IMR-90 (cell line): Measurements from ENCODE around the gene ARNT2. TPM values are rescaled to one million over a fixed set of nuclear protein-coding genes. Genes with fewer than 3 reads are reported as not detected.

ENCODE experiments used
- ATAC-seq: fragments of 200-7000 bp; cut with Tn5 transposase; 2 replicates; pipeline ENCODE4 v1.9.1; 2020; ENCODE audit warnings: low read depth, mild to moderate bottlenecking, moderate library complexity
- BruUV-seq: library from RNA; stranded (reverse); fragments of 400-500 nt; replicated peaks from 2 replicates; lab custom pipeline; 2021; lab: Mats Ljungman, UMichigan
- CTCF ChIA-PET: fragments of 300-600 bp; formaldehyde crosslinking; extraction: SDS; loops from one replicate; lab custom pipeline; 2021; ENCODE audit warnings: antibody characterized with exemption; lab: Yijun Ruan, JAX
- POLR2A ChIA-PET: fragments of 300-600 bp; sonication (Branson Sonifier 250); formaldehyde crosslinking; loops from one replicate; lab custom pipeline; 2022; ENCODE audit warnings: antibody characterized with exemption; ENCODE audit not compliant: unreplicated experiment; lab: Charles Lee
- DNase-seq: peaks from one replicate; pipeline ENCODE4 v3.0.0; 2013
- H2AFZ ChIP-seq: replicated peaks from 2 replicates; pipeline ENCODE3; 2013; ENCODE audit warnings: low read length, mild to moderate bottlenecking; ENCODE audit not compliant: poor library complexity
- H2AK5ac ChIP-seq: 2 replicates; pipeline ENCODE4 v1.6.1; 2013; ENCODE audit warnings: low read depth, low read length, inconsistent platforms
- H2AK9ac ChIP-seq: replicated peaks from 2 replicates; pipeline ENCODE3; 2013; ENCODE audit warnings: mild to moderate bottlenecking, low read depth, low read length, moderate library complexity; ENCODE audit not compliant: poor library complexity
- H2BK120ac ChIP-seq: 2 replicates; pipeline ENCODE4 v1.6.1; 2013; ENCODE audit warnings: low read depth, low read length, inconsistent platforms
- H2BK15ac ChIP-seq: 3 replicates; pipeline ENCODE4 v1.6.1; 2013; ENCODE audit warnings: low read depth, low read length, inconsistent platforms
- H2BK20ac ChIP-seq: 2 replicates; pipeline ENCODE4 v1.6.1; 2013; ENCODE audit warnings: low read depth, mild to moderate bottlenecking, inconsistent platforms, low read length, moderate library complexity
- H2BK5ac ChIP-seq: 2 replicates; pipeline ENCODE4 v1.6.1; 2013; ENCODE audit warnings: mild to moderate bottlenecking, low read depth, low read length, inconsistent platforms; ENCODE audit not compliant: poor library complexity, severe bottlenecking
- H3K14ac ChIP-seq: replicated peaks from 2 replicates; pipeline ENCODE4 v1.6.1; 2013; ENCODE audit warnings: low read depth, low read length, inconsistent platforms
- H3K18ac ChIP-seq: 2 replicates; pipeline ENCODE4 v1.6.1; 2013; ENCODE audit warnings: low read depth, low read length, control low read depth
- H3K23ac ChIP-seq: 2 replicates; pipeline ENCODE4 v1.6.1; 2013; ENCODE audit warnings: low read depth, low read length, inconsistent platforms
- H3K27ac ChIP-seq: 2 replicates; pipeline ENCODE4 v1.5.1; 2013; ENCODE audit warnings: mild to moderate bottlenecking, control low read depth, low read length; ENCODE audit not compliant: insufficient read depth
- H3K27me3 ChIP-seq: 2 replicates; pipeline ENCODE4 v1.6.1; 2013; ENCODE audit warnings: low read length; ENCODE audit not compliant: control insufficient read depth, insufficient read depth
- H3K36me3 ChIP-seq: 2 replicates; pipeline ENCODE4 v1.6.1; 2013; ENCODE audit warnings: low read length, mixed read lengths; ENCODE audit not compliant: control insufficient read depth, insufficient read depth
- H3K4ac ChIP-seq: 2 replicates; pipeline ENCODE4 v1.6.1; 2013; ENCODE audit warnings: low read depth, low read length, inconsistent platforms
- H3K4me1 ChIP-seq: 2 replicates; pipeline ENCODE4 v1.6.1; 2013; ENCODE audit warnings: low read length, mixed read lengths; ENCODE audit not compliant: control insufficient read depth, insufficient read depth
- H3K4me2 ChIP-seq: 2 replicates; pipeline ENCODE4 v1.6.1; 2013; ENCODE audit warnings: low read depth, mild to moderate bottlenecking, control low read depth, low read length, moderate library complexity
- H3K4me3 ChIP-seq: 2 replicates; pipeline ENCODE4 v1.5.1; 2013; ENCODE audit warnings: low read depth, mild to moderate bottlenecking, control low read depth, low read length, moderate library complexity; ENCODE audit not compliant: insufficient read depth
- H3K56ac ChIP-seq: 2 replicates; pipeline ENCODE4 v1.6.1; 2013; ENCODE audit warnings: low read length, inconsistent platforms; ENCODE audit not compliant: insufficient read depth; ENCODE audit errors: extremely low read depth
- H3K79me1 ChIP-seq, 2 experiments: 2 replicates each; pipeline ENCODE4 v1.6.1; 2013; ENCODE audit warnings: low read length in 2 of 2, inconsistent platforms in 1 of 2, low read depth in 1 of 2
- H3K9ac ChIP-seq: 2 replicates; pipeline ENCODE4 v1.6.1; 2013; ENCODE audit warnings: low read depth, low read length, control low read depth
- H3K9me1 ChIP-seq: 2 replicates; pipeline ENCODE4 v1.6.1; 2013; ENCODE audit warnings: low read length, inconsistent platforms; ENCODE audit not compliant: insufficient read depth
- H3K9me3 ChIP-seq: 2 replicates; pipeline ENCODE4 v1.6.1; 2013; ENCODE audit warnings: low read length; ENCODE audit not compliant: control insufficient read depth, insufficient read depth
- H4K20me1 ChIP-seq: 2 replicates; pipeline ENCODE4 v1.6.1; 2013; ENCODE audit warnings: low read length, inconsistent platforms; ENCODE audit not compliant: insufficient read depth
- H4K5ac ChIP-seq: 2 replicates; pipeline ENCODE4 v1.6.1; 2013; ENCODE audit warnings: mild to moderate bottlenecking, low read depth, low read length, control low read depth
- H4K8ac ChIP-seq, 2 experiments: 2 replicates each; pipeline ENCODE4 v1.6.1; 2013; ENCODE audit warnings: low read depth in 2 of 2, low read length in 2 of 2, control low read depth in 1 of 2, inconsistent platforms in 1 of 2
- H4K91ac ChIP-seq: 2 replicates; pipeline ENCODE4 v1.6.1; 2013; ENCODE audit warnings: low read depth, low read length, inconsistent platforms; ENCODE audit not compliant: insufficient read depth
- FOS ChIP-seq: fragments of 150-350 bp; IDR thresholded peaks from 2 replicates; pipeline ENCODE4 v1.6.1; 2016; ENCODE audit warnings: low read depth, low read length
- RAD21 ChIP-seq: IDR thresholded peaks from 2 replicates; pipeline ENCODE4 v1.6.1; 2012; ENCODE audit warnings: low read length, improper control_type of control experiment
- RFX5 ChIP-seq: IDR thresholded peaks from 2 replicates; pipeline ENCODE4 v1.8.0; 2012; ENCODE audit warnings: low read depth, mild to moderate bottlenecking, low read length, moderate library complexity
- WGBS, 2 experiments: methylation state at CpG; one replicate each; pipeline versions ENCODE4 v1.1.5 to v1.1.7; 2013; ENCODE audit warnings: missing lambda C conversion rate in 2 of 2; ENCODE audit not compliant: insufficient read length in 1 of 2; ENCODE audit errors: extremely low coverage in 2 of 2; 5-methylcytosine and 5-hydroxymethylcytosine counted together
- dilution Hi-C: fragments of 300-500 bp; cut with HindIII; formaldehyde crosslinking; loops from one replicate; pipeline ENCODE4 v1.14.3; 2018; ENCODE audit warnings: low sequenced_read_pairs; ENCODE audit not compliant: unreplicated experiment
- in situ Hi-C: fragments of 300-500 bp; cut with MboI; formaldehyde crosslinking; loops from 3 replicates; pipeline ENCODE4 v1.14.3; 2019; ENCODE audit warnings: low sequenced_read_pairs, inconsistent platforms, mixed read lengths
- intact Hi-C: fragments of 100-400 bp; cut with micrococcal nuclease; formaldehyde crosslinking; loops from 2 replicates; pipeline ENCODE4 v1.10.0; 2022
- polyA plus RNA-seq, 3 experiments: library from polyadenylated mRNA; depleted of rRNA; stranded (reverse); fragments of >200 nt; gene quantifications; 2 replicates each; pipeline ENCODE4 v1.2.3, GENCODE V29; 2012; ENCODE audit warnings: low replicate concordance in 1 of 3
- total RNA-seq: library from RNA; depleted of rRNA; stranded (reverse); fragments of >200 nt; gene quantifications from 2 replicates; pipeline ENCODE4 v1.2.3, GENCODE V29; 2012

The ARNT2 gene
- total and polyA plus RNA-seq, 2 of the 4 experiments (the other 2 are of a cell fraction) = 18.2 to 19.0 TPM

DNA sequence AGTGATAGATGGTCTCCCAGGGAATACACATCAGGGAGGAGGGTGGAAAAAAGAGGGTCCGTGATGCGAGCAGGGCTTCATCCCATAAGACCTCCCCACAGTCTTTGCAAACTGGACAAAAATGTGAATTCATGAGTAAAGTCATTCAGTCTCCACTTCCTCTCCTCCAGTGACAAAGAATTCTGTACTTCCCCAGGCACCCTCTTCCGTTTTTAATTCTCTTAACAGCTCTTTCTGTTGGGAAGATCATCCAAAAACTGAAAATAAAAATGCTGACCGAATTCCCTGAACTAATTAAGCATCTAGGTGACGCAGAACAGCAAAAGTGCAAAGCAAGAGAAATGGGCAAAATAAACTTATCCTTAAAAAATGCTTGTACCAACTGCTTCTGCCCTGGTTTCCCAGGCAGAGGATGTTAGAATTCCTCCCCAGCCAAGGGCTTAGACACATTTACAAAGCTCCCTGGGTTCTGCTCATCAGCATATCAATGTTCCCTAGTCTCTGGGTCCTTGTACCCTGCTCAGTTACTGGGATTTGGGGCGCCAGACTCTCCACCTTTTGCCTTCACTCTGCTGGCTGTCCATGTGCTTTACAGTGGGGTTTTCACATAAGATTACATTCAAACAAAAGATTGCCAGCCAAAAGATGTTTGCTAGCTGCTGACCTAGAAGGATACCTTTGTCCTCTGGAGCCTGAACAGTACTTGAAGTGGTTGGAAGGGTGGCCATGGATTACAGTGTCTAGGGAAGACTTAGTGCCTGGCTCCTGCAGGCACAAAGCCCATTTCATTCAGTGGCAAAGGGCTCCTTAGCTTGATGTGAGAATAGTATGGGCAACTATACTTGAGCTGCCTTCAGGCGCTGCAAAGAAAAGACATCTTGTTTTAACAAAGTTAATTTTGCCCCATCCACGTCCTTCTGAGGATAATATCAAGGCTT, 69.4 kb downstream of the ARNT2 start:
- Histone ChIP-seq H3K9ac (0 out of 2 replicates have a peak overlapping the region, but pooled peaks have one; percentile 9), H4K5ac (peak overlapping the region; percentile 91), H2BK5ac (peak overlapping the region; percentile 30), H2AFZ (peak overlapping the region; percentile 25), H4K91ac (peak overlapping the region; percentile 70), H3K79me1 (peaks cover 7 to 19% of the 10 kb centered on the region in 2 experiments; a peak in 3 of 4 replicates), H3K14ac (peak overlapping the region; percentile 82), H3K4me3 (no peak overlapping the region), H2BK20ac (peak overlapping the region; percentile 88), H4K20me1 (no peaks in the 10 kb centered on the region), H2AK5ac (peak overlapping the region; percentile 95), H2BK120ac (peak overlapping the region; percentile 90), H3K27ac (peak overlapping the region; percentile 34; the same call in 1 of the 2 replicates), H3K9me3 (peaks cover 5% of the 10 kb centered on the region), H3K56ac (no peak overlapping the region), H2AK9ac (peak overlapping the region; percentile 26), H3K18ac (peak overlapping the region; percentile 78), H3K4me1 (peaks cover 20% of the 10 kb centered on the region), H2BK15ac (peak overlapping the region; percentile 63; the same call in 2 of the 3 replicates), H3K36me3 (peaks cover 8% of the 10 kb centered on the region; the same call in 1 of the 2 replicates), H3K9me1 (peaks cover 25% of the 10 kb centered on the region), H3K4me2 (no peak overlapping the region), H3K27me3 (no peaks in the 10 kb centered on the region), H4K8ac (peak overlapping the region; percentile 65 to 80; a peak in 3 of 4 replicates), H3K4ac (peak overlapping the region; percentile 86), H3K23ac (peak overlapping the region; percentile 26; the same call in 1 of the 2 replicates)
- no peak for TF ChIP-seq RAD21
- no peak for TF ChIP-seq FOS
- TF ChIP-seq RFX5 = no peak
- BruUV-seq = no TSS peak
- no peak for DNase-seq
- dilution Hi-C loops = no loop called here
- ATAC-seq = peak; percentile 19; the same call in 1 of the 2 replicates
- CTCF ChIA-PET = interaction anchor here (0.7 kb wide), 1 partner anchor 1780 kb away, joined by 3 read pairs; no protein-coding TSS in a partner anchor
- 67% methylated on average over 1 of the region's 8 CpGs; no CpG with 5 or more reads in 1 of the 2 experiments for WGBS, 2 experiments
- POLR2A ChIA-PET = no interaction called here
- intact Hi-C loops = no loop called here
- in situ Hi-C loops = no loop called here
